ENCODE measurements around the gene TOP2A. TPM values are rescaled to one million over a fixed set of nuclear protein-coding genes. Genes with fewer than 3 reads are reported as not detected.

Gene TOP2A
- total RNA-seq, 1 donor from 2014 or later, result 0.79 TPM

- DNase-seq (ENCODE audit: low read depth) (no peak), FAIRE-seq (no peak)
- TF ChIP-seq, protein P1, sequence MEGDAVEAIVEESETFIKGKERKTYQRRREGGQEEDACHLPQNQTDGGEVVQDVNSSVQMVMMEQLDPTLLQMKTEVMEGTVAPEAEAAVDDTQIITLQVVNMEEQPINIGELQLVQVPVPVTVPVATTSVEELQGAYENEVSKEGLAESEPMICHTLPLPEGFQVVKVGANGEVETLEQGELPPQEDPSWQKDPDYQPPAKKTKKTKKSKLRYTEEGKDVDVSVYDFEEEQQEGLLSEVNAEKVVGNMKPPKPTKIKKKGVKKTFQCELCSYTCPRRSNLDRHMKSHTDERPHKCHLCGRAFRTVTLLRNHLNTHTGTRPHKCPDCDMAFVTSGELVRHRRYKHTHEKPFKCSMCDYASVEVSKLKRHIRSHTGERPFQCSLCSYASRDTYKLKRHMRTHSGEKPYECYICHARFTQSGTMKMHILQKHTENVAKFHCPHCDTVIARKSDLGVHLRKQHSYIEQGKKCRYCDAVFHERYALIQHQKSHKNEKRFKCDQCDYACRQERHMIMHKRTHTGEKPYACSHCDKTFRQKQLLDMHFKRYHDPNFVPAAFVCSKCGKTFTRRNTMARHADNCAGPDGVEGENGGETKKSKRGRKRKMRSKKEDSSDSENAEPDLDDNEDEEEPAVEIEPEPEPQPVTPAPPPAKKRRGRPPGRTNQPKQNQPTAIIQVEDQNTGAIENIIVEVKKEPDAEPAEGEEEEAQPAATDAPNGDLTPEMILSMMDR (IDR thresholded peaks at IDR 0.05; ENCODE audit: insufficient read depth, low read length, severe bottlenecking), result no peak
- H3K36me3 ChIP-seq (ENCODE audit: control insufficient read depth, insufficient read depth, low read length), result no peaks in the 10 kb centered on the region
- H3K27me3 ChIP-seq (ENCODE audit: control insufficient read depth, insufficient read depth, low read length), result no peaks in the 10 kb centered on the region
- H3K4me3 ChIP-seq (ENCODE audit: low read depth, low read length), result no peak overlapping the region
Observed at GRCh38 chr17:40463122-40463550, 45.4 kb upstream of the TOP2A start.

DNA sequence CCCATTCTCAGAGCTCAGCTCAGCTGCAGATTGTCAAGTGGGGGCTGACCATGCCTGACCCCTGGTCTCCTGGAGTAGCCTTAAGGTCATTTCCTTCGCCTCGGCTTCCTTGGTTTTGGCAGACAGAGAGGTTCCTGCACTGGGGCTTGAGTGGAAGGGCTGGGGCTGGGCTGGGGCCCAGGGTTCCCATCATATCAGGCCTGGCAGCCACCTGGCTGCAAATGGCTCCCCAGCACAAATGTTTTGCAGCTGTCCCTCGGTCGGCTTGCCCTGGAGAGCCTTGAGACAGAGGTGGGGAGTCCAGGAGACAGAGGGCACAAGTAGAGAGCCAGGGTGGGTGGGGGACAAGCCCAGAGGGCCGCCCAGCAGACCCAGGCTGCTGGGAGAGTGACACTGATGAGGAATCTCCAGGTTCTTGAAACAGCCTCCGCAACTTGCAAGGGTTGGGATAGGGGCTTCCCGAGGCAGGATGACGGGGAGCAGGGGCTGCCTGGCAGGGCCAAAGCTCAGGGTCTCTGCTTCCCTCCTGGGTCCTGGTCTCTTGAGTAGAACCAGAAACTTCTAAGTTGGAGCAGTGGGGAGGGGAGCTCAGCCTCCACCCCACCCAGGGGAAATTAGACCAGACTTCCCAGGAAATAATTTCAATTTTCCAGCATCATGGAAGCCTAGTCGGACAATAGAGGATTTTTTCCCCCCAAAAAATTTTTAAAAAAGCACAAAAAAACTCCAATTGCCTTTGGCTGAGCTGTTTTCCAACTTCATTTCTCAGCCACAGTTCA lies 44.8 kb upstream of the TOP2A start:
- Histone ChIP-seq H3K36me3 (ENCODE audit: control insufficient read depth, insufficient read depth, low read length) (no peaks in the 10 kb centered on the region), H3K4me3 (ENCODE audit: low read depth, low read length) (no peak overlapping the region), H3K27me3 (ENCODE audit: control insufficient read depth, insufficient read depth, low read length) (no peaks in the 10 kb centered on the region)
- TF ChIP-seq, protein P1 (IDR thresholded peaks at IDR 0.05; ENCODE audit: insufficient read depth, low read length, severe bottlenecking), result no peak
- DNase-seq (ENCODE audit: low read depth), result no peak
- FAIRE-seq, result no peak

- no peak for FAIRE-seq
- DNase-seq (ENCODE audit: low read depth), result no peak
- Histone ChIP-seq H3K27me3 (ENCODE audit: control insufficient read depth, insufficient read depth, low read length) (no peaks in the 10 kb centered on the region), H3K4me3 (ENCODE audit: low read depth, low read length) (no peak overlapping the region), H3K36me3 (ENCODE audit: control insufficient read depth, insufficient read depth, low read length) (no peaks in the 10 kb centered on the region)
- TF ChIP-seq, protein P1 (IDR thresholded peaks at IDR 0.05; ENCODE audit: insufficient read depth, low read length, severe bottlenecking), result no peak
Observed at GRCh38 chr17:40461732-40462342, 44.1 kb upstream of the TOP2A start.

DNA sequence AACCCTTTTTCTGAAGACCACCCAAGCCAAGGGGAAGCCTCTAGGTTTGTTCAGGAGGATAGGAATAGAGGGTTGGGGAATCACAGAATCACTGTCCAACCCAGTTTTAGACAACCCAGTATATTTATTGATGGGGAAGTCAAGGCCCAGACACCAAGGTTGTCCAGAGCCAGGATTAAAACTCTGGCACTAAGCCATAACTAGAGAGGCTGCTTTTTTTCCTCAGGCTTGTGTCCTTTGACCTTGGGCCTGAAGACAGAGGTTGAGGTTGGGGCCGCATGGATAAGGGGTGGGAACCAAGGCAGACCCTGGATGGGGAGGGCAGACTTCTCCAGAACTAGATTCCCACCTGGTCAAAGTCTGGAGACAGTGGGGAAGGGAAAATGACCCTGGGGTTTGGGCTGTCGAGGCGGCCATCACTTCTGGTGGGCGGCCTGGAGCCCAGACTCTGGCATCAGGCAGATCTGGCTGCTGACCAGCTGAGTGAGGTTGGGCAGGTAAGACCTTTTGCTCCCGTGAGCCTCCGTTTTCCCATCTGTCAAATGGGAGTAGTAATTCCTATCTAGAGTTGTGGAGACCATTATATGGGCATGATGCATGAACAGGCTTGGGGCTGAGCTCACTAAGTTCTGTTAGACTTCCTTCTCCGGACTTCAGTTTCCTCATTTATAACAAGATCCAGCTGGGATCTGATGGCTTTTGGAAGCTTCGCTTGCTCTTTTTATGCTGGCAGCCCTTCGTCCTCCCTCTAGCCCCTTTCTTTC lies 43.5 kb upstream of the TOP2A start:
- FAIRE-seq (peak; percentile 47), DNase-seq (ENCODE audit: low read depth) (no peak)
- H3K36me3 ChIP-seq (ENCODE audit: control insufficient read depth, insufficient read depth, low read length), result peaks cover 3% of the 10 kb centered on the region
- no peak overlapping the region for H3K4me3 ChIP-seq (ENCODE audit: low read depth, low read length)
- no peaks in the 10 kb centered on the region for H3K27me3 ChIP-seq (ENCODE audit: control insufficient read depth, insufficient read depth, low read length)
- TF ChIP-seq, protein P1 (IDR thresholded peaks at IDR 0.05; ENCODE audit: insufficient read depth, low read length, severe bottlenecking), result no peak

- Histone ChIP-seq H3K36me3 (ENCODE audit: control insufficient read depth, insufficient read depth, low read length) (peaks cover 3% of the 10 kb centered on the region), H3K27me3 (ENCODE audit: control insufficient read depth, insufficient read depth, low read length) (no peaks in the 10 kb centered on the region), H3K4me3 (ENCODE audit: low read depth, low read length) (no peak overlapping the region)
- FAIRE-seq, result no peak
- no peak for DNase-seq (ENCODE audit: low read depth)
- TF ChIP-seq, protein P1 (IDR thresholded peaks at IDR 0.05; ENCODE audit: insufficient read depth, low read length, severe bottlenecking), result no peak
Observed at GRCh38 chr17:40460604-40460967, 42.9 kb upstream of the TOP2A start.
